ENCODE data around the gene DPPA3.
"Not testable (repeated sequence)": the region's sequence is repeated elsewhere in the genome, so short reads cannot be mapped to it uniquely, and the experiment has no call there.

- not testable (repeated sequence) for TF ChIP-seq POLR2A, CTCF, EP300, POLR2AphosphoS5 (IDR thresholded peaks at IDR 0.05)
These were observed 41.0 kb downstream of the DPPA3 start for GRCh38 chr12:7751941-7752922.
